Measurements from ENCODE around the gene C17orf114.

The C17orf114 gene

GRCh38 chr17:4785311-4786105 is 16.6 kb downstream of the C17orf114 start:
- H3K4me2 ChIP-seq = peak overlapping the region; percentile 25
- H3K9me2 ChIP-seq (replicated peaks; ENCODE audit: insufficient read depth) = no peaks in the 10 kb centered on the region
- no peak overlapping the region for H3K27ac ChIP-seq
- H3K27me3 ChIP-seq = no peaks in the 10 kb centered on the region
- H4K20me1 ChIP-seq (ENCODE audit: insufficient read depth, poor library complexity, severe bottlenecking) = no peaks in the 10 kb centered on the region
- peaks cover 18% of the 10 kb centered on the region for H3K4me1 ChIP-seq (ENCODE audit: insufficient read depth)
- H2AFZ ChIP-seq = no peak overlapping the region
- no peaks in the 10 kb centered on the region for H3K36me3 ChIP-seq (replicated peaks; ENCODE audit: insufficient read depth, low read depth)
- 96% methylated on average over 59 of the region's 61 CpGs for WGBS (ENCODE audit: low lambda C conversion rate, missing lambda C conversion rate)
- no peak for DNase-seq (ENCODE audit: low spot score)
- H3K4me3 ChIP-seq = no peak overlapping the region
- H3K79me2 ChIP-seq = peaks cover 11% of the 10 kb centered on the region
- H3K9me3 ChIP-seq (ENCODE audit: low read depth) = no peaks in the 10 kb centered on the region
- no peak for TF ChIP-seq EZH2 (IDR thresholded peaks at IDR 0.05; ENCODE audit: borderline replicate concordance)
- TF ChIP-seq EZH2phosphoT487 (IDR thresholded peaks at IDR 0.05; ENCODE audit: low read depth, severe bottlenecking, unreplicated experiment) = no peak
- no peak for TF ChIP-seq CTCF (IDR thresholded peaks at IDR 0.05; ENCODE audit: poor library complexity)

- H3K4me1 ChIP-seq (ENCODE audit: insufficient read depth) = peaks cover 11% of the 10 kb centered on the region
- H3K4me2 ChIP-seq = no peak overlapping the region
- no peak overlapping the region for H2AFZ ChIP-seq
- DNase-seq (ENCODE audit: low spot score) = no peak
- no peaks in the 10 kb centered on the region for H3K79me2 ChIP-seq
- H4K20me1 ChIP-seq (ENCODE audit: insufficient read depth, poor library complexity, severe bottlenecking) = no peaks in the 10 kb centered on the region
- H3K9me3 ChIP-seq (ENCODE audit: low read depth) = no peaks in the 10 kb centered on the region
- no peak overlapping the region for H3K4me3 ChIP-seq
- H3K27ac ChIP-seq = no peak overlapping the region
- no peaks in the 10 kb centered on the region for H3K36me3 ChIP-seq (replicated peaks; ENCODE audit: insufficient read depth, low read depth)
- WGBS (ENCODE audit: low lambda C conversion rate, missing lambda C conversion rate) = 68% methylated on average over 28 of the region's 28 CpGs
- no peak for TF ChIP-seq EZH2 (IDR thresholded peaks at IDR 0.05; ENCODE audit: borderline replicate concordance)
- no peak for TF ChIP-seq EZH2phosphoT487 (IDR thresholded peaks at IDR 0.05; ENCODE audit: low read depth, severe bottlenecking, unreplicated experiment)
- no peak for TF ChIP-seq CTCF (IDR thresholded peaks at IDR 0.05; ENCODE audit: poor library complexity)
- H3K27me3 ChIP-seq = no peaks in the 10 kb centered on the region
- no peaks in the 10 kb centered on the region for H3K9me2 ChIP-seq (replicated peaks; ENCODE audit: insufficient read depth)
Measured at GRCh38 chr17:4782652-4783051, 19.5 kb downstream of the C17orf114 start.

GRCh38 chr17:4780325-4780955 is 21.7 kb downstream of the C17orf114 start:
- Histone ChIP-seq H3K27me3 (no peaks in the 10 kb centered on the region), H3K4me2 (no peak overlapping the region), H3K36me3 (replicated peaks; ENCODE audit: insufficient read depth, low read depth) (no peaks in the 10 kb centered on the region), H3K9me2 (replicated peaks; ENCODE audit: insufficient read depth) (no peaks in the 10 kb centered on the region), H3K9me3 (ENCODE audit: low read depth) (no peaks in the 10 kb centered on the region), H3K79me2 (no peaks in the 10 kb centered on the region), H2AFZ (no peak overlapping the region), H3K4me1 (ENCODE audit: insufficient read depth) (peaks cover 3% of the 10 kb centered on the region), H3K4me3 (no peak overlapping the region), H4K20me1 (ENCODE audit: insufficient read depth, poor library complexity, severe bottlenecking) (no peaks in the 10 kb centered on the region), H3K27ac (no peak overlapping the region)
- DNase-seq (ENCODE audit: low spot score) = peak; percentile 26
- WGBS (ENCODE audit: low lambda C conversion rate, missing lambda C conversion rate) = 80% methylated on average over 11 of the region's 11 CpGs
- TF ChIP-seq CTCF (IDR thresholded peaks at IDR 0.05; ENCODE audit: poor library complexity) = no peak
- TF ChIP-seq EZH2 (IDR thresholded peaks at IDR 0.05; ENCODE audit: borderline replicate concordance) = no peak
- TF ChIP-seq EZH2phosphoT487 (IDR thresholded peaks at IDR 0.05; ENCODE audit: low read depth, severe bottlenecking, unreplicated experiment) = no peak
